Activated CD8-positive, alpha-beta memory T cell treated with anti-CD3 and anti-CD28 coated beads, Interleukin-2, amount 50 U/mL, for 1 hour (primary cell): ENCODE results near the gene AIF1L.
A peak's percentile ranks its signal among the peaks of the same experiment; 100 is the strongest.

Experiments used
- DNase-seq: peaks from one replicate; pipeline ENCODE4 v3.0.0-alpha.2; 2020; ENCODE audit errors: extremely low read depth

Gene AIF1L

GRCh38 chr9:131096269-131097125, at the start of gene AIF1L:
Gene AIF1L, plus strand, starts transcription at chr9:131096531. Its CDS starts 99 bp downstream, at chr9:131096630.
- no peak for DNase-seq

DNA sequence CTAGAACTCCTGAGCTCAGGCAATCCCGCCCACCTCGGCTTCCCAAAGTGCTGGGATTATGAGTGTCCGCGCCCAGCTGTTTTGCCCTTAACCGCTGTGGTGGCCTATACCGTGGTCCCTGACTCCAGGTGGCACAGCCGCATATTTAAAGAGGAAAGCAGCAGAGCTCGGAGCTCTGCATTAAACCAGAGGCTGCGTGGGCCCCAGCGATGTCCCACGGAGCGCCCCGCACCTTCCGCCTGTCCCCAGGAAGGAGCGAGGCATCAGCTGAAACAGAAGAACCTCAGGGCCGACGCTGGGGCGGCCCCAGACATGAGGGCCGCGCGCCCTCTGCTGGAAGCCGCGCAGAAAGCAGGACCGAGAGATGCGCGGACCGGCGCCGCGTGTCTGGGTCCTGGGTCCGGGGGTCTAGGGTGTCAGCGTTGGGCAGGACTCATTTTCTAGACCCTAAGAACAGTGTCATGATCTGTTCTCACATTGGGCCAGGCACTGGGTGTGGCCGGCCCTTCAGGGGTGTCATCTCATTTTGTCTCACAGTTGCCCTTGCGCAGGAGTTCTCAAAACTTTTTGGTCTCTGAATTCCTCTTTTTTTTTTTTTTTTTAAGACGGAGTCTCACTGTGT, 49.6 kb upstream of the AIF1L start:
- peak; percentile 9 for DNase-seq

DNA sequence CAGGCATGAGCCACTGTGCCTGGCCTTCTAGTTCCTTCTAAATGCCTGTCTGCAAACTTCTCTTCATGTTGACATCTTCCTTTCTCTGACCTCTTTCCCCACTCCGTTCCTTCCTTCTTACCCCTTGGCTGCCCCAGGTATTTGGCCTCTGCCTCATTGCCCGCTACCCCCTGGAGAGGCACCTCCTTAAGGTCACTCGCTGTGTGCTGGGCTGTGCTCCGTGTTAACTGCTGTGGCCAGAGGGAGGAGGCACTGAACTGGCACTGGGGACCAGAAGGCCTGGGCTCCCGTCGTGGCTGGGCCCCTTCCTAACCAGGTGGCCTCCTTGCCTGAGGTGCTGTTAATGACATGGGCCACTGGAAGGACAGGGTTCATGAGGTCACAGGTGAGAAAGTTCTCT, 48.0 kb upstream of the AIF1L start:
- no peak for DNase-seq

DNA sequence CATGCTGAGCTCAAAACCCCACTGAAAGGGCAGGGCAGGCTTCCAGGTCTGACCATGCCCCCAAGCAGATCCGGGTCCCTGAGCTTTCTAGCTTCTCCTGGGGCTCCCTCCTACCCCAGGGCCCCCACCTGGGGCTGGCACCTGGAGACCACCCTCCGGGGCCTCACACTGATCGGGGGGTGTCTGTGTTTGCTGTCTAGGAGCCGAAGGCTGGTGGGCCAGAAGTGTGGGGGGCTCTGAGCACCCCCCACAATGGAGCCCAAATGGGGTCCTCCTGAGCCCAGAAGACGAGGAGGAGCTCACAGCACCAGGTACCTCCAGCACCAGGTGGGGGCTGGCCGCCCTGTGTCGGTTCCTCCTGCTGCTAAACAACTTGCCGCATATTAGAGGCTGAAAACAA, 47.5 kb upstream of the AIF1L start:
- DNase-seq = no peak

- DNase-seq = no peak
Observed at GRCh38 chr9:131049829-131050715, 46.3 kb upstream of the AIF1L start.

- no peak for DNase-seq
Observed at GRCh38 chr9:131050831-131051230, 45.5 kb upstream of the AIF1L start.

DNA sequence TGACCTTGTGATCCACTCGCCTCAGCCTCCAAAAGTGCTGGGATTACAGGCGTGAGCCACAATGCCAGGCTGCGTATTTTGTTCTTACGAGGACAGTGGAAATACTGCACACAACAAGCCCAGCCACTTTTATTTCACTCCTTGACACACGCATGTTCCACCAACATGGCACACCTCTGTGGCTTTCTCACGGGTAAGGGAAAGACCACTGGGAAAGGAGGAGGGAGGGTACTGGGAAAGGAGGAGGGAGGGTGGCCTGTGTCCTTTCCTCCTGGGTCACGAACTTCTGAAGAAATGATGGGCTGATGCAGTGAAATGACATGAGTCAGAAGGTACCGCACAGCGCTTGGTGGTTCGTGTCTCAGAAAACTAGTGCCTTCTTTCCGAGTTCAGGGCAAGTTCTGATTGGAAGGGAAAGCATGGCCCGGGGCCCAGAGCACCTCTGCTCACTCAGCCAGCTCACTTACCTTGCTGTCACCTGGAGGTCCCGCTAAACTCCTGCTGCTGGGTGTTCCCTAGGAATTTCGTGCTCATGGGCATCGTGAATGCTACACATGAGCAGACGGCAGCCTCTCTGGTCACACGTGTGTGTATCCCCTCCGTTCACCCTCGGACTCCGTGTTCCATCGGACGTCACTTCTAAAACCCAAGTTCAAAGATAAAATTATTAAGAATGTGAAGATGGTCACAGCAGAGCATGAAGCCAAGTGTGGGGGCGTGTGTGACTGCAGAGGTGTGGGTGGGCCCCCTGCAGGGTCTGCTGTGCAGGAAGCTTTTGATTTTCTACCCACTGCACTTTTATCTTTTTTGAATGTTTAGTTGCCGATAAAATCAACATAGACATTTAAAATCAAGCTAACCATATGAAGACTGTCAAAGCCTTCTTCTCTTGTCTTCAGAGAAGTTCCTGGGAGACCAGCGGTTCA, 44.5 kb upstream of the AIF1L start:
- DNase-seq = no peak

DNA sequence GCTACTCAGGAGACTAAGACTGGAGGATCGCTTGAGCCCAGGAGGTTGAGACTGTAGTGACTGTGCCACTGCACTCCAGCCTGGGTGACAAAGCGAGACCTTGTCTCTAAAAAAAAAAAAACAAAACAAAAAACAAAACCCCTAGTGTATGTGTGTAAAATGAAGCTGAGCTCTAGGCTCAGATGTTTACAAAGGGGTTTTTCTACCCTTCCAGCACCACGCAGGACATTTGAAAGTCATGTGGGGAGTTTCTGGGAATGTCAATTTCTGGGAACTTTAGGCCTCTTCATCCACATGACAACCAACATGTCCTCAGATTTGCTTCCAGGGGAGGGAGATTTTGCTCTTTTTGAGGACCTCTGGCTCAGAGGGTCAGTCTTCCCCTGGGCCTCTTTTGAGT, 42.4 kb upstream of the AIF1L start:
- DNase-seq = no peak

GRCh38 chr9:131056781-131057506, 39.4 kb upstream of the AIF1L start:
- DNase-seq = no peak

DNA sequence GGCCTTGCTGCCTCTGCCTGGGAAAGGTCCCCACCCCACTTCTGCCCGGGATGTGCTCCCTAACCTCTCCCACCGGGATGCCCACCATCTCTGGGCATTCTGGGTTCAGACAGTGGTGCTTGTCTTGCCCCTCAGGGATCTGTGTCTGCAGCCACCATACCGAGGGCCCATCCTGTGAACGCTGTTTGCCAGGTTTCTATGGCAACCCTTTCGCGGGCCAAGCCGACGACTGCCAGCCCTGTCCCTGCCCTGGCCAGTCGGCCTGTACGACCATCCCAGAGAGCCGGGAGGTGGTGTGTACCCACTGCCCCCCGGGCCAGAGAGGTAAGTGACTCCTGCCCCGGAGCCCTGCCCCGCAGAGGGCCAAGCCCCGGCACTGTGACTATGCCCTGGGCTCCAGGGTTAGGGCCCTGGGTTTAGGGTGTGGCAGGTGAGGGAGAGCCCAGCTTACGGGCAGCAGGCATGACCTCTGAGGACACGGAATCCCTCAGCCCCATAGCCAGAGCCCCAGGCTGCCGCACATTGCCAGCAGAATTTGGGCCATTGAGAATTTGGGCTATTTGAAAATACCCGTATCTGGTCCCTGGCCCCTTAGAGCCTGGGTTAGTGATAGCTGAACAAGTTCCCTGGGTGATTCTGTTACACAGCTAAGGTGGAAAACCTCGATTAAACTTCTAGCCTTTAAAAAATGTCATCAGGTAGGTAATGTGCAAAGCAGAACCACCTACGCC, 35.3 kb upstream of the AIF1L start:
- DNase-seq = no peak

GRCh38 chr9:131062969-131063368, 33.4 kb upstream of the AIF1L start:
- DNase-seq = no peak

- DNase-seq = no peak
Observed at GRCh38 chr9:131065599-131065998, 30.7 kb upstream of the AIF1L start.

DNA sequence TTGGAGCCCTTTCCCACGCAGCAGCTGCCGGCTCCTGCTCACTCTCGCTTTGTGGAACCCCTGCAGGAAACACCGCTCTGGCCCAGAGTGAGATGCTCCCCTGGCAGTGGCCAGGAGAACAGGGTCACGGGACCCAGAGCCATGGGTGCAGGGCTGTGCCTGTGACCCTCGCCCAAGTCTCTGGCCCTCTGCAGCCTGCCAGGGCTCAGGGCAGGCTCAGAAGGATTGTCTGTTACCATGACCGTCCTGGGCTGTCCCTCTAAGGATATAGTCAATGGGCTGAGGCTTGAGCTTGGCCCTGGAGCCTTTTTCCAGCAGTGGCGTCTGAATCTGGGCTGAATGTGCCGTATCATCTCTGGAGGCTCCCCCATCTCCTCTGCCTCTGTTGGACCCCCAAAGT, 28.7 kb upstream of the AIF1L start:
- no peak for DNase-seq

- DNase-seq = no peak
Observed at GRCh38 chr9:131068076-131068816, 28.1 kb upstream of the AIF1L start.

DNA sequence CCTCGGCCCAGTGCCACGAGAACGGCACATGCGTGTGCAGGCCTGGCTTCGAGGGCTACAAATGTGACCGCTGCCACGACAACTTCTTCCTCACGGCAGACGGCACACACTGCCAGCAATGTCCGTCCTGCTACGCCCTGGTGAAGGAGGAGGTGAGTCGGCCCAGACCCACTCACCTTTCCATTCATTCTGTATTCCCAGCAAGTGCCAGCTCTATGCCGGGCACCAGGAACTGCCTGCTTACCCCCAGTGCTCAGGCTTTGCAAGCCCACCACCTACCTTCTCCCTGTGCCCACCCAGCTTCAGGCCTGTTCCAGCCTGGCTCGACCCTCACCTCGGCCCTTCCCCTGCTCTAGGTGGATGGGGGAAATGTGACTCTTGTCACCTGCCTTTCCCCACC, 26.6 kb upstream of the AIF1L start:
- DNase-seq = no peak

- no peak for DNase-seq
Observed at GRCh38 chr9:131072107-131072870, 24.0 kb upstream of the AIF1L start.

DNA sequence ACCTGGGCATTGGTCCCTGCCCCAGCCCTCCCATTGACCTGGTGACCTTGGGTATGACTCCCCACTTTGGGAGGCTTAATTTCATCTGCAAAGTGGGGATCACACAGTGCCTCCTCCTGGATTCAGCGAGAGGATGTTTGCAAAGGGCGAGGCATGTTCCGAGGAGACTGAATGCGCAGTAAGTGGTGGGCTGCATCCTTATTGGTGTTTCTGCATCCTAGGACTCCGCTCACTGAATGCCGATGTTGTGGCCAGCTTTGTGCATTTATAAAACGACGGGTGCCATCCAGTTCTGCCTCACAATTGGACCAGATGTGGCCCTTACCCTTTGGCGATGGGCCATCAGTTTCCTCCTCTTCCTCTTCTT, 23.5 kb upstream of the AIF1L start:
- no peak for DNase-seq

- no peak for DNase-seq
Observed at GRCh38 chr9:131076347-131077195, 19.8 kb upstream of the AIF1L start.
